Measurements from ENCODE around the gene MYO3A. TPM values are rescaled to one million over a fixed set of nuclear protein-coding genes. Genes with fewer than 3 reads are reported as not detected.

Gene MYO3A
- total and polyA plus RNA-seq, 2 donors (not counting 1 experiment from before 2014, with no cell fraction given), result 0.27 to 1.4 TPM

DNA sequence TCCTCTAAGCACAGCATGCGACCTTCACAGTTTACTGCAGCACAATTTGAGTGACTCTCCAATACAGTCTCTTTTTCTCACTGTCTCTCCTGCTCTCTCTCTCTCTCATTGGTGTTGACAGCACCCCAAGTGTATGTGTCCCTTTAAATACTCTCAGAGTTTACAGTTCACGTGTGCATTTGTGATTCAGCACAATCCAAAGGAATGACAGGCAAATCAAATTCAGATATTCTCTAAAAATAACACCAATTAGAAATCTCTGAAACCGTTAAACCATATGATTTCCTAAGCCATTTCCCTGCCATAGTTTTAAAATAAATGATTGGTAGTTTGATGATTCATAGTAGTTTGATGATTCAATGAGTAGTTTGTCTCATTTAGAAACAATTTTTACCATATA, 178.5 kb downstream of the MYO3A start:
- Histone ChIP-seq H3K4me2 (replicated peaks; ENCODE audit: low read depth, low read length, poor library complexity, severe bottlenecking) (no peak overlapping the region), H3K27me3 (replicated peaks in 1 of 4; ENCODE audit: control extremely low read depth in 1 of 4, control insufficient read depth in 3 of 4, insufficient read depth in 4 of 4, low read length in 3 of 4) (peaks cover 0 to 4% (median 0%) of the 10 kb centered on the region in 4 experiments), H4K20me1 (ENCODE audit: control insufficient read depth, insufficient read depth, low read length, poor library complexity, severe bottlenecking) (no peaks in the 10 kb centered on the region), H3K79me2 (ENCODE audit: control insufficient read depth, insufficient read depth, low read length) (no peaks in the 10 kb centered on the region), H3K36me3 (replicated peaks in 1 of 2; ENCODE audit: control extremely low read depth in 1 of 2, control insufficient read depth in 1 of 2, extremely low read depth in 1 of 2, insufficient read depth in 2 of 2, low read length in 1 of 2) (no peaks in the 10 kb centered on the region), H3K9ac (ENCODE audit: low read length) (no peak overlapping the region), H3K4me1 (ENCODE audit: control insufficient read depth in 2 of 2, insufficient read depth in 2 of 2, low read length in 2 of 2) (no peaks in the 10 kb centered on the region), H3K9me3 (ENCODE audit: control extremely low read depth in 1 of 3, control insufficient read depth in 2 of 3, insufficient read depth in 1 of 3, low read length in 2 of 3) (no peaks in the 10 kb centered on the region), H2AFZ (ENCODE audit: insufficient read depth, low read depth, low read length, poor library complexity, severe bottlenecking) (no peak overlapping the region), H3K4me3 (ENCODE audit: control extremely low read depth in 1 of 5, extremely low read depth in 1 of 5, insufficient read depth in 1 of 5, low read depth in 2 of 5, low read length in 4 of 5) (no peak overlapping the region), H3K27ac (ENCODE audit: low read length in 2 of 2) (no peak overlapping the region)
- Mint-ChIP-seq H3K27me3 (peaks cover 10% of the 10 kb centered on the region), H3K4me3 (no peak overlapping the region), H3K4me1 (no peaks in the 10 kb centered on the region), H3K27ac (no peak overlapping the region), H3K9me3 (ENCODE audit: insufficient read depth) (no peaks in the 10 kb centered on the region)
- CTCF ChIA-PET, result no interaction called here
- intact Hi-C loops (cut with micrococcal nuclease), result no loop called here
- no peak for ATAC-seq (ENCODE audit: low read depth)
- no peak for DNase-seq
- TF ChIP-seq, protein P1, sequence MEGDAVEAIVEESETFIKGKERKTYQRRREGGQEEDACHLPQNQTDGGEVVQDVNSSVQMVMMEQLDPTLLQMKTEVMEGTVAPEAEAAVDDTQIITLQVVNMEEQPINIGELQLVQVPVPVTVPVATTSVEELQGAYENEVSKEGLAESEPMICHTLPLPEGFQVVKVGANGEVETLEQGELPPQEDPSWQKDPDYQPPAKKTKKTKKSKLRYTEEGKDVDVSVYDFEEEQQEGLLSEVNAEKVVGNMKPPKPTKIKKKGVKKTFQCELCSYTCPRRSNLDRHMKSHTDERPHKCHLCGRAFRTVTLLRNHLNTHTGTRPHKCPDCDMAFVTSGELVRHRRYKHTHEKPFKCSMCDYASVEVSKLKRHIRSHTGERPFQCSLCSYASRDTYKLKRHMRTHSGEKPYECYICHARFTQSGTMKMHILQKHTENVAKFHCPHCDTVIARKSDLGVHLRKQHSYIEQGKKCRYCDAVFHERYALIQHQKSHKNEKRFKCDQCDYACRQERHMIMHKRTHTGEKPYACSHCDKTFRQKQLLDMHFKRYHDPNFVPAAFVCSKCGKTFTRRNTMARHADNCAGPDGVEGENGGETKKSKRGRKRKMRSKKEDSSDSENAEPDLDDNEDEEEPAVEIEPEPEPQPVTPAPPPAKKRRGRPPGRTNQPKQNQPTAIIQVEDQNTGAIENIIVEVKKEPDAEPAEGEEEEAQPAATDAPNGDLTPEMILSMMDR (IDR thresholded peaks at IDR 0.05), result no peak
- TF ChIP-seq EZH2 (IDR thresholded peaks at IDR 0.05; ENCODE audit: borderline replicate concordance, insufficient read depth, low read depth, low read length, poor library complexity, severe bottlenecking), result no peak
- POLR2A ChIA-PET, result no interaction called here
- 89% methylated on average over 1 of the region's 3 CpGs for WGBS (ENCODE audit: insufficient coverage)

DNA sequence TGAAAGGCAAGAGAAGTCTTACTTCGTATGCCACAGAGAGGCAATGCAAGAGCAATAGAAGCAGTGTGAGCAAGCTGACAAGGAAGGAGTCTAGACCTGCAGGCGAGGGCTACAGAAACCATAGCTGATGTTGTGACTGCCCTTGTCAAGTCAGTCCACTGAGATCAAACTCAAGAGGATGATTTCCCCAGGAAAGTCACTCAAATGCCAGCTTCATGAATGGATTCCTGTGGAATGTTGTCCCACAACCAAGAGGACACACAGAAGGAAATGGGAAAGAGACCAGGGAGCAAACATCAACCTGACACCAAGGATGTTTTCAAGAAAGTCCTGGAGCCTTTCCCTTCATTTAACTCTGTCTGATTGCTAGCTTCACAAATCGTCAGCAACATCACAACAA, 204.6 kb downstream of the MYO3A start:
- peaks cover 6% of the 10 kb centered on the region for H3K9me3 Mint-ChIP-seq (ENCODE audit: insufficient read depth)
- H3K27ac ChIP-seq (ENCODE audit: low read length in 2 of 2), result no peak overlapping the region
- H3K4me3 Mint-ChIP-seq, result no peak overlapping the region
- H3K4me1 Mint-ChIP-seq, result no peaks in the 10 kb centered on the region
- no peak overlapping the region for H3K4me3 ChIP-seq (ENCODE audit: control extremely low read depth in 1 of 5, extremely low read depth in 1 of 5, insufficient read depth in 1 of 5, low read depth in 2 of 5, low read length in 4 of 5)
- 92% methylated on average over 2 of the region's 3 CpGs for WGBS (ENCODE audit: insufficient coverage)
- H3K4me2 ChIP-seq (replicated peaks; ENCODE audit: low read depth, low read length, poor library complexity, severe bottlenecking), result no peak overlapping the region
- ATAC-seq (ENCODE audit: low read depth) (no peak), DNase-seq (no peak)
- no peaks in the 10 kb centered on the region for H3K27me3 ChIP-seq (replicated peaks in 1 of 4; ENCODE audit: control extremely low read depth in 1 of 4, control insufficient read depth in 3 of 4, insufficient read depth in 4 of 4, low read length in 3 of 4)
- H3K27me3 Mint-ChIP-seq, result peaks cover 5% of the 10 kb centered on the region
- ChIA-PET POLR2A (no interaction called here), CTCF (no interaction called here)
- intact Hi-C loops (cut with micrococcal nuclease), result no loop called here
- no peaks in the 10 kb centered on the region for H3K79me2 ChIP-seq (ENCODE audit: control insufficient read depth, insufficient read depth, low read length)
- H3K9ac ChIP-seq (ENCODE audit: low read length), result no peak overlapping the region
- H3K27ac Mint-ChIP-seq, result no peak overlapping the region
- no peaks in the 10 kb centered on the region for H3K36me3 ChIP-seq (replicated peaks in 1 of 2; ENCODE audit: control extremely low read depth in 1 of 2, control insufficient read depth in 1 of 2, extremely low read depth in 1 of 2, insufficient read depth in 2 of 2, low read length in 1 of 2)
- H4K20me1 ChIP-seq (ENCODE audit: control insufficient read depth, insufficient read depth, low read length, poor library complexity, severe bottlenecking), result no peaks in the 10 kb centered on the region
- no peak for TF ChIP-seq EZH2 (IDR thresholded peaks at IDR 0.05; ENCODE audit: borderline replicate concordance, insufficient read depth, low read depth, low read length, poor library complexity, severe bottlenecking)
- TF ChIP-seq, protein P1 (IDR thresholded peaks at IDR 0.05), result no peak
- H3K4me1 ChIP-seq (ENCODE audit: control insufficient read depth in 2 of 2, insufficient read depth in 2 of 2, low read length in 2 of 2), result no peaks in the 10 kb centered on the region
- H3K9me3 ChIP-seq (ENCODE audit: control extremely low read depth in 1 of 3, control insufficient read depth in 2 of 3, insufficient read depth in 1 of 3, low read length in 2 of 3), result peaks cover 0 to 8% (median 0%) of the 10 kb centered on the region in 3 donors
- H2AFZ ChIP-seq (ENCODE audit: insufficient read depth, low read depth, low read length, poor library complexity, severe bottlenecking), result no peak overlapping the region

Measured in B cell (primary cell).